ENCODE data around the gene PHF21A. TPM values are rescaled to one million over a fixed set of nuclear protein-coding genes. Genes with fewer than 3 reads are reported as not detected.

PHF21A gene
- total and polyA plus RNA-seq, 2 of the 13 experiments (the other 11 are each of a cell fraction or from before 2014, with no cell fraction given): 4.1 to 34.6 TPM

DNA sequence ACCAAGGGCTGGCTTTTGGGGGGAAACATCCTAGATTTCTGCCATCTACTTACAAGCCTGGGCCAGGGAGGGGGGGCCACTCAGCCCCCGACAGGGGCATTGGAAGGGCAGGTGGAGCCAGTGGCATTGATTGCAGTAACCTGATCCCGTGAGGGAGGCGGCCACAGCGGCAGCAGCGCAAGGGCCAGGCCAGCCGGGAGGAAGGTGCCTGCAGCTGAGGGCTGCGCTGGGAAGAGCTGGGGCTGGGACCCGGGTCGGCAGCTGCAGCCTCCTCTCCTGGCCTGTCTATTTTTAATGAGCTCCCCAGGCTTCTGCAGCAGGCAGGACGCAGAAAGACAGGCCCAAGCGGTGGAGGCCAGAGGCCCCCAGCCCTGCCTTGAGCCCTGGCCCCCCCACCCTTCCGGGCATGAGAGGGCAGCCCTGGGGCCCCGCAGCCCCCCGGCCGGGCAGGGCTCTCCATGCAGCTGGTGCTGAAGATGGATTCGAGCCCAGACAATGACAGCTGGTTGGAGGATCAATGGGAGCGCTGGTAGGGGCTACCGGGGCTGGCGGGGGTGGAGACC lies 224.8 kb downstream of the PHF21A start (continued):
- TF ChIP-seq, protein P1, sequence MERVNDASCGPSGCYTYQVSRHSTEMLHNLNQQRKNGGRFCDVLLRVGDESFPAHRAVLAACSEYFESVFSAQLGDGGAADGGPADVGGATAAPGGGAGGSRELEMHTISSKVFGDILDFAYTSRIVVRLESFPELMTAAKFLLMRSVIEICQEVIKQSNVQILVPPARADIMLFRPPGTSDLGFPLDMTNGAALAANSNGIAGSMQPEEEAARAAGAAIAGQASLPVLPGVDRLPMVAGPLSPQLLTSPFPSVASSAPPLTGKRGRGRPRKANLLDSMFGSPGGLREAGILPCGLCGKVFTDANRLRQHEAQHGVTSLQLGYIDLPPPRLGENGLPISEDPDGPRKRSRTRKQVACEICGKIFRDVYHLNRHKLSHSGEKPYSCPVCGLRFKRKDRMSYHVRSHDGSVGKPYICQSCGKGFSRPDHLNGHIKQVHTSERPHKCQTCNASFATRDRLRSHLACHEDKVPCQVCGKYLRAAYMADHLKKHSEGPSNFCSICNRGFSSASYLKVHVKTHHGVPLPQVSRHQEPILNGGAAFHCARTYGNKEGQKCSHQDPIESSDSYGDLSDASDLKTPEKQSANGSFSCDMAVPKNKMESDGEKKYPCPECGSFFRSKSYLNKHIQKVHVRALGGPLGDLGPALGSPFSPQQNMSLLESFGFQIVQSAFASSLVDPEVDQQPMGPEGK (CRISPR knock-in tag; IDR thresholded peaks at IDR 0.05): peak; percentile 86
- TF ChIP-seq, protein P2, sequence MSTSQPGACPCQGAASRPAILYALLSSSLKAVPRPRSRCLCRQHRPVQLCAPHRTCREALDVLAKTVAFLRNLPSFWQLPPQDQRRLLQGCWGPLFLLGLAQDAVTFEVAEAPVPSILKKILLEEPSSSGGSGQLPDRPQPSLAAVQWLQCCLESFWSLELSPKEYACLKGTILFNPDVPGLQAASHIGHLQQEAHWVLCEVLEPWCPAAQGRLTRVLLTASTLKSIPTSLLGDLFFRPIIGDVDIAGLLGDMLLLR (CRISPR knock-in tag; IDR thresholded peaks at IDR 0.05): no peak
- TF ChIP-seq ZBTB21 (CRISPR knock-in tag; IDR thresholded peaks at IDR 0.05): no peak
- TF ChIP-seq PAX8 (CRISPR knock-in tag; IDR thresholded peaks at IDR 0.05; ENCODE audit: borderline replicate concordance): no peak
- TF ChIP-seq ZNF253 (CRISPR knock-in tag; IDR thresholded peaks at IDR 0.05; ENCODE audit: borderline replicate concordance): no peak
- TF ChIP-seq, protein P3, sequence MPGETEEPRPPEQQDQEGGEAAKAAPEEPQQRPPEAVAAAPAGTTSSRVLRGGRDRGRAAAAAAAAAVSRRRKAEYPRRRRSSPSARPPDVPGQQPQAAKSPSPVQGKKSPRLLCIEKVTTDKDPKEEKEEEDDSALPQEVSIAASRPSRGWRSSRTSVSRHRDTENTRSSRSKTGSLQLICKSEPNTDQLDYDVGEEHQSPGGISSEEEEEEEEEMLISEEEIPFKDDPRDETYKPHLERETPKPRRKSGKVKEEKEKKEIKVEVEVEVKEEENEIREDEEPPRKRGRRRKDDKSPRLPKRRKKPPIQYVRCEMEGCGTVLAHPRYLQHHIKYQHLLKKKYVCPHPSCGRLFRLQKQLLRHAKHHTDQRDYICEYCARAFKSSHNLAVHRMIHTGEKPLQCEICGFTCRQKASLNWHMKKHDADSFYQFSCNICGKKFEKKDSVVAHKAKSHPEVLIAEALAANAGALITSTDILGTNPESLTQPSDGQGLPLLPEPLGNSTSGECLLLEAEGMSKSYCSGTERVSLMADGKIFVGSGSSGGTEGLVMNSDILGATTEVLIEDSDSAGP (CRISPR knock-in tag; IDR thresholded peaks at IDR 0.05; ENCODE audit: borderline replicate concordance): peak; percentile 41; the same call in 1 of the 2 replicates
- no peak for TF ChIP-seq BRCA1 (CRISPR knock-in tag; IDR thresholded peaks at IDR 0.05)
- TF ChIP-seq SIX4 (CRISPR knock-in tag; IDR thresholded peaks at IDR 0.05): peak; percentile 86
- no peak for TF ChIP-seq ZNF720 (CRISPR knock-in tag; IDR thresholded peaks at IDR 0.05)
- TF ChIP-seq ADNP (CRISPR knock-in tag; IDR thresholded peaks at IDR 0.05): no peak
